K562 (cell line): ENCODE data around the gene RHOC. TPM values are rescaled to one million over a fixed set of nuclear protein-coding genes. Genes with fewer than 3 reads are reported as not detected.
A peak's percentile ranks its signal among the peaks of the same experiment; 100 is the strongest.

Experiments
- BCL6 ChIP-seq: fragments of 250-450 bp; sonication (Bioruptor Pico); IDR thresholded peaks from 2 replicates; pipeline ENCODE4 v1.4.0; 2020
- HDAC1 ChIP-seq, 2 experiments: fragments of 450-650 bp; IDR thresholded peaks; 2 replicates each; pipeline ENCODE4 v1.6.1; 2016 to 2017; ENCODE audit warnings: inconsistent platforms in 1 of 2, mild to moderate bottlenecking in 1 of 2, moderate library complexity in 1 of 2
- NR2F6 ChIP-seq: fragments of 450-650 bp; formaldehyde crosslinking; IDR thresholded peaks from 2 replicates; pipeline ENCODE4 v1.4.0; 2020; ENCODE audit warnings: mild to moderate bottlenecking
- PHF8 ChIP-seq: fragments of 200-600 bp; sonication (generic); IDR thresholded peaks from 2 replicates; pipeline ENCODE4 v1.6.1; 2012; ENCODE audit warnings: mixed run types, mild to moderate bottlenecking, inconsistent platforms, low read length, moderate library complexity, borderline replicate concordance
- SRSF3 ChIP-seq: fragments of 200-400 bp; formaldehyde crosslinking; IDR thresholded peaks from 2 replicates; pipeline ENCODE4 v1.6.1; 2016; ENCODE audit warnings: mild to moderate bottlenecking, low read length, moderate library complexity; ENCODE audit not compliant: insufficient read depth
- polyA plus RNA-seq, 8 experiments: library from polyadenylated mRNA; depleted of rRNA in 4 of 8; stranded (reverse) in 5 of 8; unstranded in 3 of 8; fragments of >200 nt; fragmentation: Nextera tagmentation in 2 of 8; fragmentation: Illumina TruSeq in 1 of 8; extraction: Ambion mirVana in 2 of 8; extraction: Trizol in 1 of 8; gene quantifications; 2 replicates each; pipeline versions ENCODE4 v1.2.1 to v1.2.3, GENCODE V29; 2011 to 2014; ENCODE audit warnings: inconsistent platforms in 1 of 8, missing spikeins in 1 of 8
- total RNA-seq, 7 experiments: library from RNA; depleted of rRNA in 6 of 7; stranded (reverse); fragments of >200 nt in 6 of 7; fragmentation: Illumina TruSeq in 2 of 7; extraction: Trizol in 2 of 7; gene quantifications; 2 replicates each; pipeline versions ENCODE4 v1.2.1 to v1.2.3, GENCODE V29; 2011 to 2021; ENCODE audit warnings: low replicate concordance in 1 of 7
- TF ChIP-seq, protein P1 (sequence below): IDR thresholded peaks from 2 replicates; pipeline ENCODE4 v1.6.1; 2016; ENCODE audit warnings: missing genetic modification characterization, missing compliant biosample characterization
- TF ChIP-seq, protein P2 (sequence below): fragments of 450-650 bp; IDR thresholded peaks from 2 replicates; pipeline ENCODE4 v1.6.1; 2016; ENCODE audit warnings: low read depth
- TF ChIP-seq, protein P3 (sequence below), 2 experiments: IDR thresholded peaks; 2 replicates each; pipeline ENCODE4 v1.6.1; 2011; ENCODE audit warnings: borderline replicate concordance in 1 of 2, control low read depth in 1 of 2, low read depth in 1 of 2, low read length in 1 of 2, mild to moderate bottlenecking in 1 of 2, mixed read lengths in 1 of 2, moderate library complexity in 1 of 2; ENCODE audit not compliant: insufficient read depth in 1 of 2, insufficient read length in 1 of 2, poor library complexity in 1 of 2, severe bottlenecking in 1 of 2; ENCODE audit errors: extremely low read depth in 1 of 2
- TF ChIP-seq, protein P4 (sequence below): fragments of 250-450 bp; sonication (Bioruptor Pico); IDR thresholded peaks from 2 replicates; pipeline ENCODE4 v1.8.0; 2021; ENCODE audit warnings: mild to moderate bottlenecking, moderate library complexity
- TF ChIP-seq, protein P5 (sequence below): sonication (generic); formaldehyde crosslinking; IDR thresholded peaks from 2 replicates; pipeline ENCODE4 v1.8.1; 2023; ENCODE audit warnings: mild to moderate bottlenecking, missing genetic modification reagents

The RHOC gene
- total and polyA plus RNA-seq, 9 of the 15 experiments (the other 6 are each of a cell fraction or from before 2014, with no cell fraction given), result 35.2 to 364 (median 204) TPM

DNA sequence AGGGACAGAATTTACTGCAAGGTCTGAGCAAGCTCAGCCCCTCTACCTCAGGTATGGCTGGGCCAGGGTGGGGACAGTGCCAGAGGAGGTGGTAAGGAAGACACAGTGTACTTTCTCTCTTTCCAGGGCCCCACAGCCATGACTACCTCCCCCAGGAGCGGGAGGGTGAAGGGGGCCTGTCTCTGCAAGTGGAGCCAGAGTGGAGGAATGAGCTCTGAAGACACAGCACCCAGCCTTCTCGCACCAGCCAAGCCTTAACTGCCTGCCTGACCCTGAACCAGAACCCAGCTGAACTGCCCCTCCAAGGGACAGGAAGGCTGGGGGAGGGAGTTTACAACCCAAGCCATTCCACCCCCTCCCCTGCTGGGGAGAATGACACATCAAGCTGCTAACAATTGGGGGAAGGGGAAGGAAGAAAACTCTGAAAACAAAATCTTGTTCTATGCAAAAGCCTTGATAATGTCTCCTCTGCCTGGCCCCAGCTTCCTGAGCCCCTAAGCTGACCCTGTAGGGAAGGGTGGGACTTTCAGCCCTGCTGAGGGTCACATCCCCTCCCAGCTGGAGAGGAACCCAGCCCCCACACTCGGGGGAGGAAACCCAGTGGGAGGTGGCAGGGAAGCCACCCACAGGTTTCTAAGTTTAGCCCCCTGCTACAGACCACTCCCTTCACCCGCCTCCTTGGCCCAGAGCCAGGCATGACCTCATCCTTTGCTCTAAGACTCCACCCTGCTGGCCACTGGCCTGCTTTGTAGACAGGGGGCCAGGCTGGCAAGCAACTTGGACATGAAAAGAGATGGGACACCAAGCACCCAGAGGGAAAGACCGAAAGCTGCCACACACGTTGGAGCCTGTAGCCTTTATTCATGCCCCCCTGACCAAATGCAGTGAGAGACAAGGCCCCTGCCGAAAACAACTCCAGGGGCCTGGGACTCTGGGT, 6.4 kb downstream of the RHOC start (continued):
- TF ChIP-seq SRSF3, result no peak
- TF ChIP-seq, protein P1, sequence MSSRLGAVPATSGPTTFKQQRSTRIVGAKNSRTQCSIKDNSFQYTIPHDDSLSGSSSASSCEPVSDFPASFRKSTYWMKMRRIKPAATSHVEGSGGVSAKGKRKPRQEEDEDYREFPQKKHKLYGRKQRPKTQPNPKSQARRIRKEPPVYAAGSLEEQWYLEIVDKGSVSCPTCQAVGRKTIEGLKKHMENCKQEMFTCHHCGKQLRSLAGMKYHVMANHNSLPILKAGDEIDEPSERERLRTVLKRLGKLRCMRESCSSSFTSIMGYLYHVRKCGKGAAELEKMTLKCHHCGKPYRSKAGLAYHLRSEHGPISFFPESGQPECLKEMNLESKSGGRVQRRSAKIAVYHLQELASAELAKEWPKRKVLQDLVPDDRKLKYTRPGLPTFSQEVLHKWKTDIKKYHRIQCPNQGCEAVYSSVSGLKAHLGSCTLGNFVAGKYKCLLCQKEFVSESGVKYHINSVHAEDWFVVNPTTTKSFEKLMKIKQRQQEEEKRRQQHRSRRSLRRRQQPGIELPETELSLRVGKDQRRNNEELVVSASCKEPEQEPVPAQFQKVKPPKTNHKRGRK (tag), result no peak
- TF ChIP-seq, protein P2, sequence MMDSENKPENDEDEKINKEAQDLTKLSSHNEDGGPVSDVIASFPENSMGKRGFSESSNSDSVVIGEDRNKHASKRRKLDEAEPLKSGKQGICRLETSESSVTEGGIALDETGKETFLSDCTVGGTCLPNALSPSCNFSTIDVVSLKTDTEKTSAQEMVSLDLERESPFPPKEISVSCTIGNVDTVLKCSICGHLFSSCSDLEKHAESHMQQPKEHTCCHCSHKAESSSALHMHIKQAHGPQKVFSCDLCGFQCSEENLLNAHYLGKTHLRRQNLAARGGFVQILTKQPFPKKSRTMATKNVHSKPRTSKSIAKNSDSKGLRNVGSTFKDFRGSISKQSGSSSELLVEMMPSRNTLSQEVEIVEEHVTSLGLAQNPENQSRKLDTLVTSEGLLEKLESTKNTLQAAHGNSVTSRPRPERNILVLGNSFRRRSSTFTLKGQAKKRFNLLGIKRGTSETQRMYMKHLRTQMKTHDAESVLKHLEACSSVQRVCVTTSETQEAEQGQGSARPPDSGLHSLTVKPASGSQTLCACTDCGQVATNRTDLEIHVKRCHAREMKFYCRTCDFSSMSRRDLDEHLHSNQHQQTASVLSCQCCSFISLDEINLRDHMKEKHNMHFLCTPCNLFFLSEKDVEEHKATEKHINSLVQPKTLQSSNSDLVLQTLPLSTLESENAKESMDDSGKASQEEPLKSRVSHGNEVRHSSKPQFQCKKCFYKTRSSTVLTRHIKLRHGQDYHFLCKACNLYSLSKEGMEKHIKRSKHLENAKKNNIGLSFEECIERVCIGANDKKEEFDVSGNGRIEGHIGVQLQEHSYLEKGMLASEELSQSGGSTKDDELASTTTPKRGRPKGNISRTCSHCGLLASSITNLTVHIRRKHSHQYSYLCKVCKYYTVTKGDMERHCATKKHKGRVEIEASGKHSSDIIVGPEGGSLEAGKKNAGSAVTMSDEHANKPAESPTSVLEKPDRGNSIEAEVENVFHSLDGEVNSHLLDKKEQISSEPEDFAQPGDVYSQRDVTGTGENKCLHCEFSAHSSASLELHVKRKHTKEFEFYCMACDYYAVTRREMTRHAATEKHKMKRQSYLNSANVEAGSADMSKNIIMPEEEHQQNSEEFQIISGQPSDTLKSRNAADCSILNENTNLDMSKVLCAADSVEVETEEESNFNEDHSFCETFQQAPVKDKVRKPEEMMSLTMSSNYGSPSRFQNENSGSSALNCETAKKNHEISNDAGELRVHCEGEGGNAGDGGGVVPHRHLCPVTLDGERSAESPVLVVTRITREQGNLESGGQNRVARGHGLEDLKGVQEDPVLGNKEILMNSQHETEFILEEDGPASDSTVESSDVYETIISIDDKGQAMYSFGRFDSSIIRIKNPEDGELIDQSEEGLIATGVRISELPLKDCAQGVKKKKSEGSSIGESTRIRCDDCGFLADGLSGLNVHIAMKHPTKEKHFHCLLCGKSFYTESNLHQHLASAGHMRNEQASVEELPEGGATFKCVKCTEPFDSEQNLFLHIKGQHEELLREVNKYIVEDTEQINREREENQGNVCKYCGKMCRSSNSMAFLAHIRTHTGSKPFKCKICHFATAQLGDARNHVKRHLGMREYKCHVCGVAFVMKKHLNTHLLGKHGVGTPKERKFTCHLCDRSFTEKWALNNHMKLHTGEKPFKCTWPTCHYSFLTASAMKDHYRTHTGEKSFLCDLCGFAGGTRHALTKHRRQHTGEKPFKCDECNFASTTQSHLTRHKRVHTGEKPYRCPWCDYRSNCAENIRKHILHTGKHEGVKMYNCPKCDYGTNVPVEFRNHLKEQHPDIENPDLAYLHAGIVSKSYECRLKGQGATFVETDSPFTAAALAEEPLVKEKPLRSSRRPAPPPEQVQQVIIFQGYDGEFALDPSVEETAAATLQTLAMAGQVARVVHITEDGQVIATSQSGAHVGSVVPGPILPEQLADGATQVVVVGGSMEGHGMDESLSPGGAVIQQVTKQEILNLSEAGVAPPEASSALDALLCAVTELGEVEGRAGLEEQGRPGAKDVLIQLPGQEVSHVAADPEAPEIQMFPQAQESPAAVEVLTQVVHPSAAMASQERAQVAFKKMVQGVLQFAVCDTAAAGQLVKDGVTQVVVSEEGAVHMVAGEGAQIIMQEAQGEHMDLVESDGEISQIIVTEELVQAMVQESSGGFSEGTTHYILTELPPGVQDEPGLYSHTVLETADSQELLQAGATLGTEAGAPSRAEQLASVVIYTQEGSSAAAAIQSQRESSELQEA, result 0 out of 2 replicates have a peak, but pooled peaks have one; percentile 21
- TF ChIP-seq, protein P3, sequence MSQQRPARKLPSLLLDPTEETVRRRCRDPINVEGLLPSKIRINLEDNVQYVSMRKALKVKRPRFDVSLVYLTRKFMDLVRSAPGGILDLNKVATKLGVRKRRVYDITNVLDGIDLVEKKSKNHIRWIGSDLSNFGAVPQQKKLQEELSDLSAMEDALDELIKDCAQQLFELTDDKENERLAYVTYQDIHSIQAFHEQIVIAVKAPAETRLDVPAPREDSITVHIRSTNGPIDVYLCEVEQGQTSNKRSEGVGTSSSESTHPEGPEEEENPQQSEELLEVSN (IDR thresholded peaks at IDR 0.05; ENCODE audit: borderline replicate concordance in 1 of 2, extremely low read depth in 1 of 2, insufficient read depth in 1 of 2, insufficient read length in 1 of 2, low read depth in 1 of 2, low read length in 1 of 2, poor library complexity in 1 of 2, severe bottlenecking in 1 of 2), result no peak
- 0 out of 2 replicates have a peak, but pooled peaks have one; percentile 23 for TF ChIP-seq NR2F6
- TF ChIP-seq BCL6 (CRISPR knock-in tag), result no peak
- no peak; the same call in 1 of the 2 replicates for TF ChIP-seq PHF8
- TF ChIP-seq, protein P4, sequence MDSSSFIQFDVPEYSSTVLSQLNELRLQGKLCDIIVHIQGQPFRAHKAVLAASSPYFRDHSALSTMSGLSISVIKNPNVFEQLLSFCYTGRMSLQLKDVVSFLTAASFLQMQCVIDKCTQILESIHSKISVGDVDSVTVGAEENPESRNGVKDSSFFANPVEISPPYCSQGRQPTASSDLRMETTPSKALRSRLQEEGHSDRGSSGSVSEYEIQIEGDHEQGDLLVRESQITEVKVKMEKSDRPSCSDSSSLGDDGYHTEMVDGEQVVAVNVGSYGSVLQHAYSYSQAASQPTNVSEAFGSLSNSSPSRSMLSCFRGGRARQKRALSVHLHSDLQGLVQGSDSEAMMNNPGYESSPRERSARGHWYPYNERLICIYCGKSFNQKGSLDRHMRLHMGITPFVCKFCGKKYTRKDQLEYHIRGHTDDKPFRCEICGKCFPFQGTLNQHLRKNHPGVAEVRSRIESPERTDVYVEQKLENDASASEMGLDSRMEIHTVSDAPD (CRISPR knock-in tag), result no peak
- TF ChIP-seq, protein P5, sequence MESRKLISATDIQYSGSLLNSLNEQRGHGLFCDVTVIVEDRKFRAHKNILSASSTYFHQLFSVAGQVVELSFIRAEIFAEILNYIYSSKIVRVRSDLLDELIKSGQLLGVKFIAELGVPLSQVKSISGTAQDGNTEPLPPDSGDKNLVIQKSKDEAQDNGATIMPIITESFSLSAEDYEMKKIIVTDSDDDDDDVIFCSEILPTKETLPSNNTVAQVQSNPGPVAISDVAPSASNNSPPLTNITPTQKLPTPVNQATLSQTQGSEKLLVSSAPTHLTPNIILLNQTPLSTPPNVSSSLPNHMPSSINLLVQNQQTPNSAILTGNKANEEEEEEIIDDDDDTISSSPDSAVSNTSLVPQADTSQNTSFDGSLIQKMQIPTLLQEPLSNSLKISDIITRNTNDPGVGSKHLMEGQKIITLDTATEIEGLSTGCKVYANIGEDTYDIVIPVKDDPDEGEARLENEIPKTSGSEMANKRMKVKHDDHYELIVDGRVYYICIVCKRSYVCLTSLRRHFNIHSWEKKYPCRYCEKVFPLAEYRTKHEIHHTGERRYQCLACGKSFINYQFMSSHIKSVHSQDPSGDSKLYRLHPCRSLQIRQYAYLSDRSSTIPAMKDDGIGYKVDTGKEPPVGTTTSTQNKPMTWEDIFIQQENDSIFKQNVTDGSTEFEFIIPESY (CRISPR knock-in tag), result peak; percentile 32; the same call in 1 of the 2 replicates
- peak in 1 of 2 experiments; percentile 89; a peak in 2 of 4 replicates for TF ChIP-seq HDAC1 (IDR thresholded peaks at IDR 0.05)
